OCI-LY3 (cell line): ENCODE data around the gene IPCEF1.

ENCODE experiments used
- H2AFZ ChIP-seq: fragments of 200-600, 300-600 bp; shearing (Covaris generic); 2 replicates; pipeline ENCODE4 v1.6.0; 2014; ENCODE audit warnings: antibody characterized with exemption, low read depth, low read length
- H3K27ac ChIP-seq: fragments of 200-600, 300-600 bp; sonication (generic); 2 replicates; pipeline ENCODE4 v1.5.1; 2014; ENCODE audit warnings: mild to moderate bottlenecking, low read length, moderate library complexity, mixed read lengths
- H3K27me3 ChIP-seq: fragments of 200-600, 300-600 bp; sonication (generic); 2 replicates; pipeline ENCODE4 v1.6.1; 2014; ENCODE audit warnings: low read depth, low read length, mixed read lengths
- H3K36me3 ChIP-seq: fragments of 200-600, 300-600 bp; sonication (generic); replicated peaks from 2 replicates; pipeline ENCODE3; 2014; ENCODE audit warnings: low read depth, low read length, mixed read lengths
- H3K4me1 ChIP-seq: fragments of 300-600, 200-600 bp; sonication (generic); 2 replicates; pipeline ENCODE4 v1.6.1; 2014; ENCODE audit warnings: low read length, mixed read lengths
- H3K4me2 ChIP-seq: fragments of 200-600, 300-600 bp; sonication (generic); 2 replicates; pipeline ENCODE4 v1.6.1; 2014; ENCODE audit warnings: low read length, mixed read lengths
- H3K4me3 ChIP-seq: fragments of 300-600, 200-600 bp; sonication (generic); 2 replicates; pipeline ENCODE4 v1.5.1; 2014; ENCODE audit warnings: antibody characterized with exemption, mild to moderate bottlenecking, low read length, moderate library complexity
- H3K79me2 ChIP-seq: fragments of 300-600, 200-600 bp; shearing (Covaris generic); 2 replicates; pipeline ENCODE4 v1.6.1; 2014; ENCODE audit warnings: mild to moderate bottlenecking, low read length, mixed read lengths
- H3K9ac ChIP-seq: fragments of 300-600, 200-600 bp; shearing (Covaris generic); 2 replicates; pipeline ENCODE4 v1.6.0; 2014; ENCODE audit warnings: mild to moderate bottlenecking, low read length, moderate library complexity
- H3K9me3 ChIP-seq: fragments of 200-600, 300-600 bp; shearing (Covaris generic); 2 replicates; pipeline ENCODE4 v1.6.1; 2014; ENCODE audit warnings: low read length, mixed read lengths; ENCODE audit not compliant: insufficient read depth
- H4K20me1 ChIP-seq: fragments of 200-600, 300-600 bp; sonication (generic); 2 replicates; pipeline ENCODE4 v1.6.1; 2016; ENCODE audit warnings: low read length, mixed read lengths; ENCODE audit not compliant: insufficient read depth
- CTCF ChIP-seq: fragments of 200-600, 300-600 bp; sonication (generic); IDR thresholded peaks from 2 replicates; pipeline ENCODE4 v1.5.1; 2014; ENCODE audit warnings: antibody characterized with exemption, low read length, low read depth
- EZH2phosphoT487 ChIP-seq: fragments of 200-600 bp; shearing (Covaris generic); IDR thresholded peaks from 2 replicates; pipeline ENCODE4 v1.6.1; 2018; ENCODE audit warnings: antibody characterized with exemption, mixed run types, low read depth

Gene IPCEF1

GRCh38 chr6:154125421-154125820 is 231.2 kb downstream of the IPCEF1 start:
- Histone ChIP-seq H3K4me3 (no peak overlapping the region), H4K20me1 (no peaks in the 10 kb centered on the region), H3K4me2 (no peak overlapping the region), H3K36me3 (no peaks in the 10 kb centered on the region), H3K9me3 (no peaks in the 10 kb centered on the region), H2AFZ (no peak overlapping the region), H3K9ac (no peak overlapping the region), H3K4me1 (peaks cover 19% of the 10 kb centered on the region), H3K79me2 (no peaks in the 10 kb centered on the region), H3K27ac (no peak overlapping the region), H3K27me3 (peaks cover 2% of the 10 kb centered on the region; the same call in 1 of the 2 replicates)
- TF ChIP-seq EZH2phosphoT487 = no peak
- no peak for TF ChIP-seq CTCF

GRCh38 chr6:154123155-154123956 is 233.2 kb downstream of the IPCEF1 start:
- H3K4me2 ChIP-seq = no peak overlapping the region
- H3K79me2 ChIP-seq = no peaks in the 10 kb centered on the region
- peaks cover 3% of the 10 kb centered on the region; the same call in 1 of the 2 replicates for H3K4me1 ChIP-seq
- H3K36me3 ChIP-seq = no peaks in the 10 kb centered on the region
- TF ChIP-seq CTCF (no peak), EZH2phosphoT487 (no peak)
- no peaks in the 10 kb centered on the region for H3K9me3 ChIP-seq
- H4K20me1 ChIP-seq = no peaks in the 10 kb centered on the region
- no peak overlapping the region for H3K27ac ChIP-seq
- H3K27me3 ChIP-seq = peaks cover 2% of the 10 kb centered on the region; the same call in 1 of the 2 replicates
- no peak overlapping the region for H2AFZ ChIP-seq
- no peak overlapping the region for H3K4me3 ChIP-seq
- no peak overlapping the region for H3K9ac ChIP-seq

GRCh38 chr6:154122195-154122925 is 234.2 kb downstream of the IPCEF1 start:
- TF ChIP-seq EZH2phosphoT487 = no peak
- no peak for TF ChIP-seq CTCF
- Histone ChIP-seq H2AFZ (no peak overlapping the region), H3K4me3 (no peak overlapping the region), H3K9ac (no peak overlapping the region), H3K9me3 (no peaks in the 10 kb centered on the region), H3K36me3 (no peaks in the 10 kb centered on the region), H3K27me3 (peaks cover 2% of the 10 kb centered on the region; the same call in 1 of the 2 replicates), H3K4me2 (no peak overlapping the region), H3K79me2 (no peaks in the 10 kb centered on the region), H4K20me1 (no peaks in the 10 kb centered on the region), H3K4me1 (0 out of 2 replicates have a peak, but pooled peaks cover 3% of the 10 kb centered on the region), H3K27ac (no peak overlapping the region)

- Histone ChIP-seq H3K4me3 (no peak overlapping the region), H2AFZ (no peak overlapping the region), H3K27ac (no peak overlapping the region), H4K20me1 (no peaks in the 10 kb centered on the region), H3K79me2 (no peaks in the 10 kb centered on the region), H3K36me3 (no peaks in the 10 kb centered on the region), H3K9ac (no peak overlapping the region), H3K4me1 (no peaks in the 10 kb centered on the region), H3K4me2 (no peak overlapping the region), H3K27me3 (peaks cover 2% of the 10 kb centered on the region; the same call in 1 of the 2 replicates), H3K9me3 (no peaks in the 10 kb centered on the region)
- TF ChIP-seq EZH2phosphoT487 (no peak), CTCF (no peak)
Observed at GRCh38 chr6:154117485-154117884, 239.1 kb downstream of the IPCEF1 start.
